Measurements from ENCODE around the gene COX7A2L.

Gene COX7A2L

DNA sequence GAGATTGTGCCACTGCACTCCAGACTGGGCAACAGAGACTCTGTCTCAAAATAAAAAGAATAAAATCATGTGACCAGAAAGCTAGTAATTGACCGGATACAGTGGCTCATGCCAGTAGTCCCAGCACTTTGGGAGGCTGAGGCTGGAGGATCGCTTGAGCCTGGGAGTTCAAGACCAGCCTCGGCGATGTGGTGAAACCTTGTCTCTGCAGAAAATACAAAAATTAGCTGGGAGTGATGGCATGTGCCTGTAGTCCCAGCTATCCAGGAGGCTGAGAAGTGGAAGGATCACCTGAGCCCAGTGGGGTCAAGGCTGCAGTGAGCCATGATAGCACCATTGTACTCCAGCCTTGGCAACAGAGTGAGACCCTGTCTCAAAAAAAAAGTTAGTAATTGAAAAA lies 36.8 kb downstream of the COX7A2L start:
- no peak overlapping the region for H3K4me3 ChIP-seq (ENCODE audit: low read depth, low read length)
- no peak overlapping the region for H3K9ac ChIP-seq (ENCODE audit: low read depth, low read length)
- H3K36me3 ChIP-seq (ENCODE audit: control insufficient read depth, insufficient read depth, low read length) = no peaks in the 10 kb centered on the region
- H3K4me1 ChIP-seq (ENCODE audit: control insufficient read depth, insufficient read depth, low read length) = no peaks in the 10 kb centered on the region
- no peaks in the 10 kb centered on the region for H3K9me3 ChIP-seq (ENCODE audit: control insufficient read depth, insufficient read depth, low read length)
- no peaks in the 10 kb centered on the region for H3K27me3 ChIP-seq (ENCODE audit: control insufficient read depth, insufficient read depth, low read length)

DNA sequence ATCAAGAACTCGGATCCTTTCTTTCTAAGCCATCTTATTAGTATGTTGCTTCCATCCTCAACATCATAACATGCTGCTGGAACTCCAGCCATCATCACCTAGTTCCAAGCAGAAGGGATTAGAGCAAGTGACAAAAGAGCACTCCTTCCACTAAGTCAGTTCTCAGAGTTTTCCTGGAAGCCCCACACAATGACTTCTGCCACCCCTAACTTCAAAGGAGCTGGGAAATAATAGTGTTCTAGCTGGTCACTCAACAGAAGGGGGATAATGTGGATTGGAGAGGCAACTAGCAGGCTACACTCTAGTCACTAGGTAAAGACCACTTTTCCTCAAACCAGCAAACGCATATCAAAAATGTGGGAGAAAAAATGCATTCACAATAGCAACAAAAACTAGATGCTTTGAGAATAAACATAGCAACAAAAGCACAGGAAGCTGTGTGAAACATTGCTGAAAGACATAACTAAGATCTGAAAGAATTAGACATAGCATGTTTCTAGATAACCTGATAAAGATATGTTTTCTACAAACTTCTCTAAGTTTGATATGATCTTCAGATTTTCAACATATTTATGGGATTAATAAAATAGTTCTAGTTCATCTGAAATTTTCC lies 39.5 kb downstream of the COX7A2L start:
- Histone ChIP-seq H3K27me3 (ENCODE audit: control insufficient read depth, insufficient read depth, low read length) (no peaks in the 10 kb centered on the region), H3K9ac (ENCODE audit: low read depth, low read length) (no peak overlapping the region), H3K4me3 (ENCODE audit: low read depth, low read length) (no peak overlapping the region), H3K4me1 (ENCODE audit: control insufficient read depth, insufficient read depth, low read length) (no peaks in the 10 kb centered on the region), H3K9me3 (ENCODE audit: control insufficient read depth, insufficient read depth, low read length) (no peaks in the 10 kb centered on the region), H3K36me3 (ENCODE audit: control insufficient read depth, insufficient read depth, low read length) (peaks cover 2% of the 10 kb centered on the region)

DNA sequence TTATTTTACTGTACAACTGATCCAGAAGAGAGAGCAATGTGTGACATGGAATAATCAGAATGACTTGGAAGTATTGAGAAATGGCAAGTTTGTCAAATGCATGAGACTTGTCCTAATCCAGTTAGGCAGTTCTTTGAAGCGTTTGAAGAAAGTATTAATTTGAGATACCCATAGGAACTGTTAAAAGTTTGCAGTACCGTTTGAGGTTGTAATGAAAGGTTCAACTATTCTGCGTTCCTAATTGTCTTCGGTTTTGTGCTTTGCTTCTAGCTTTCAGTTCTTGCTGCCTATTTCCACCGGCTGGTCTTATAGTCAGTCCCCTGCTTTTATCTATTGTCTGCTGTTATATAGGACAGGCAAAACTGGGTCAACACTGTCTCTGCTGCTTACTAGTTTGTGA lies 41.8 kb downstream of the COX7A2L start:
- Histone ChIP-seq H3K4me3 (ENCODE audit: low read depth, low read length) (no peak overlapping the region), H3K4me1 (ENCODE audit: control insufficient read depth, insufficient read depth, low read length) (no peaks in the 10 kb centered on the region), H3K36me3 (ENCODE audit: control insufficient read depth, insufficient read depth, low read length) (peaks cover 2% of the 10 kb centered on the region), H3K9ac (ENCODE audit: low read depth, low read length) (no peak overlapping the region), H3K27me3 (ENCODE audit: control insufficient read depth, insufficient read depth, low read length) (no peaks in the 10 kb centered on the region), H3K9me3 (ENCODE audit: control insufficient read depth, insufficient read depth, low read length) (no peaks in the 10 kb centered on the region)

DNA sequence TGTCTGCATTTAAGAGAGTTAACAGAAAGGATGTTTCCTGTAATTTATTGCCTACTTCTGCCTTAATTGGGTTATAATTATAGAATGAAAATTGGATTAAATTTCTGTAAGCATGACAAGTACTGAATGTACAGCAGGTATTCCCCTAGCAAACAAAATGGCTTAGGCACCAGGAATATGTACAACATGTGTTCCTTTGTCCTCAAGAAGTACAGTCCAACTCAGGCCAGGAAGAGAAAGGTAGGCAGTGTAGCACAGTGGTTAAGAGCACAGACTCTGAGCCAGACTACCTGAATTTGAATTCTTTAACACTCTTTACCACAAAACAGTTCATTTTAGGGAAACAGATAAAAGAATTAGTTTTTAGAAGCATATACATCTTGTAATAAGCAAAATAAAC lies 43.1 kb downstream of the COX7A2L start:
- no peaks in the 10 kb centered on the region for H3K4me1 ChIP-seq (ENCODE audit: control insufficient read depth, insufficient read depth, low read length)
- no peak overlapping the region for H3K9ac ChIP-seq (ENCODE audit: low read depth, low read length)
- H3K36me3 ChIP-seq (ENCODE audit: control insufficient read depth, insufficient read depth, low read length) = peaks cover 2% of the 10 kb centered on the region

DNA sequence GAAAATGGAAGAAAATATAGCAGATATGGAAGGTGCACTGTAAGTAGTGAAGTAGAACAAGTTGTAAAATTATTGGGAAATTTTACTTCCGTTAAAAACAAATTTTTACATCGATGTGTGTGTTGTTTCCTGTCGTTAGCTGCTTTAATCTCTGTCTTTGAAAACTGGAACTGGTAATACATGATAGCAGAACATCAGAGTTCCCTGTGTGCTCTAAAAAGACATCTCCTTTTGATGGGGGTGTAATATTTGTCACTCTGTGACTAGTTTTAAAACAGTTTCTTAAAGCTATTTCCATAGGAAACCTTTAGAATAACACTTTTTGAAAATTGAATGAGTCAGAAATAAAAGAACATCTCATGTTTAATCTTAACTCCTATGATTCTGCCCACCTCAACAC lies 43.5 kb downstream of the COX7A2L start:
- no peak overlapping the region for H3K4me3 ChIP-seq (ENCODE audit: low read depth, low read length)
- H3K9me3 ChIP-seq (ENCODE audit: control insufficient read depth, insufficient read depth, low read length) = no peaks in the 10 kb centered on the region
- no peaks in the 10 kb centered on the region for H3K27me3 ChIP-seq (ENCODE audit: control insufficient read depth, insufficient read depth, low read length)
- H3K9ac ChIP-seq (ENCODE audit: low read depth, low read length) = no peak overlapping the region
- peaks cover 2% of the 10 kb centered on the region for H3K36me3 ChIP-seq (ENCODE audit: control insufficient read depth, insufficient read depth, low read length)
- H3K4me1 ChIP-seq (ENCODE audit: control insufficient read depth, insufficient read depth, low read length) = no peaks in the 10 kb centered on the region

More for the DNA sequence above, 43.1 kb downstream of the COX7A2L start:
- H3K4me3 ChIP-seq (ENCODE audit: low read depth, low read length) = no peak overlapping the region
- no peaks in the 10 kb centered on the region for H3K27me3 ChIP-seq (ENCODE audit: control insufficient read depth, insufficient read depth, low read length)
- H3K9me3 ChIP-seq (ENCODE audit: control insufficient read depth, insufficient read depth, low read length) = no peaks in the 10 kb centered on the region

DNA sequence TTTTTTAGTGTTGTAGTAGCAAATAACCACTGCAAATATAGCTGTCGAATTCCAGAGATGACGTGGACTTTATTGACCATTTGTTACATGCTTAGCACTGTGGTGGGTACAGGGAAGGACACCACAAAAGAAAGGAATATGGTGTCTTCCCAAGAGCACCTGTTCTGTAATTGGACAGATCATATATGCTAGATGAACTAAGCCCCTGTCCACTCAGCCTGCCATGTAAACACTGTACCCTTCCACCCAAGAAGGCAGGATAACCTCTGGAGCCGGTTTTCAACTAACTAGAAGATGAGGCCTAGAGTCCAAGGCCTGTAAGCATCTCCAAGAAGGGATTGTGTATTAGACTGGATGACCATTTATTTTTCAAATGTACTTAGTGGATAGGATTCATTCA lies 44.1 kb downstream of the COX7A2L start:
- H3K27me3 ChIP-seq (ENCODE audit: control insufficient read depth, insufficient read depth, low read length) = no peaks in the 10 kb centered on the region
- H3K36me3 ChIP-seq (ENCODE audit: control insufficient read depth, insufficient read depth, low read length) = peaks cover 2% of the 10 kb centered on the region
- H3K4me3 ChIP-seq (ENCODE audit: low read depth, low read length) = no peak overlapping the region
- no peak overlapping the region for H3K9ac ChIP-seq (ENCODE audit: low read depth, low read length)
- no peaks in the 10 kb centered on the region for H3K9me3 ChIP-seq (ENCODE audit: control insufficient read depth, insufficient read depth, low read length)
- no peaks in the 10 kb centered on the region for H3K4me1 ChIP-seq (ENCODE audit: control insufficient read depth, insufficient read depth, low read length)

DNA sequence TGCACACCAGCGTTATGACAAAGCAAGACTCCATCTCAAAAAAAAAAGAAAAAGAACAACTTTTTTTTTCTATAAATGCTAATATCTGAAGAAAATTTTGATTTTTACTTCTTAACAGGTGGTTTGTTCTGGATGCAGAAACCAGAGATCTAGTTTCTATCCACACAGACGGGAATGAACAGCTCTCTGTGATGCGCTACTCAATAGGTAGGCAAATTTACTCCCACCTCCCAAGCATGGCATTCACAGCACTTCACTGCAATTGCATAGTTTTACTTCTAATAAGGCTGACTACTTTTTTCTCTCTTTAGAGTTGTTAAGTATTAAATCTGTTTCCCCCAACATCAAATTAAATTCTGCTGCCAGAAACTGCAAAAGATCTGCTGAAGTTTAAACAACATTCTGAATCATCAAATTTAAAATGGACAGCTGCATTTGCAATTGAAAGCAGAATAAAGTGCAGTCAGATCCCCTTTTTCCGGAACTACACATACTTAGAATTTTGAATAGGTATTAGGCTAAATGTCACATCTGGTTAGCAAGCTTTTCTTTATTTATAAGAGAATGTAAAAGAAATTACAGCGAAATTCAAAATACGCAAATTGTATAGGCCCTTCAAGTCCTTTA lies 45.1 kb downstream of the COX7A2L start:
- Histone ChIP-seq H3K36me3 (ENCODE audit: control insufficient read depth, insufficient read depth, low read length) (peaks cover 2% of the 10 kb centered on the region), H3K27me3 (ENCODE audit: control insufficient read depth, insufficient read depth, low read length) (no peaks in the 10 kb centered on the region)

DNA sequence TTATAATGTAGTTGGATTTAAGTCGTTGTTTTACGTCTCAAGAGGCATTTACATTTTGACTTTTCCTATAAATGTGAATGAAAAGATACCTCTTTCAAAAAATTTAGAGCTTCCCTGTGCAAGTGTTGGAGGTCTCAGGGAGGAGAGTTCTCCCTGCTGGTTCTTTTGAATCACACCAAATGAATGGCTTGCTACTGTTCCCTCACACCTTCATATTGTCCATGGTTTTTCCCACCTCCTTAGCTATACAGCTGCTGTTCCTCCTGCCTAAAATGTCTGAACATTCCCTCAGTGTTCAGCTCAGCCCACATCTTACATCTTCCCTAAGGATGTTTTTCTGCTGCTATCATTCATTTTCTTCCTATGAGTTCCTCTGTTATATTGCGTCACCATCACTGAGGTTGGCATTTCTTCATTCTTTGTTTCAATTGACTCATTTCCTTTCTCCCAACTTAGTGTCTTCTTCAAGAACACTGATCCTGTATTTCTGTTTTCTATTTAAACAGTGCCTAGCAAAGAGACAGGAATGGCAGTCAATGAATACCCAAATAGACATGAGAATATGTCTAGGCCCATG lies 46.0 kb downstream of the COX7A2L start:
- Histone ChIP-seq H3K9me3 (ENCODE audit: control insufficient read depth, insufficient read depth, low read length) (no peaks in the 10 kb centered on the region), H3K36me3 (ENCODE audit: control insufficient read depth, insufficient read depth, low read length) (peaks cover 2% of the 10 kb centered on the region), H3K9ac (ENCODE audit: low read depth, low read length) (no peak overlapping the region), H3K4me3 (ENCODE audit: low read depth, low read length) (no peak overlapping the region), H3K27me3 (ENCODE audit: control insufficient read depth, insufficient read depth, low read length) (no peaks in the 10 kb centered on the region), H3K4me1 (ENCODE audit: control insufficient read depth, insufficient read depth, low read length) (no peaks in the 10 kb centered on the region)

More for the DNA sequence above, 45.1 kb downstream of the COX7A2L start:
- no peaks in the 10 kb centered on the region for H3K9me3 ChIP-seq (ENCODE audit: control insufficient read depth, insufficient read depth, low read length)
- H3K4me1 ChIP-seq (ENCODE audit: control insufficient read depth, insufficient read depth, low read length) = no peaks in the 10 kb centered on the region
- H3K9ac ChIP-seq (ENCODE audit: low read depth, low read length) = no peak overlapping the region
- no peak overlapping the region for H3K4me3 ChIP-seq (ENCODE audit: low read depth, low read length)

DNA sequence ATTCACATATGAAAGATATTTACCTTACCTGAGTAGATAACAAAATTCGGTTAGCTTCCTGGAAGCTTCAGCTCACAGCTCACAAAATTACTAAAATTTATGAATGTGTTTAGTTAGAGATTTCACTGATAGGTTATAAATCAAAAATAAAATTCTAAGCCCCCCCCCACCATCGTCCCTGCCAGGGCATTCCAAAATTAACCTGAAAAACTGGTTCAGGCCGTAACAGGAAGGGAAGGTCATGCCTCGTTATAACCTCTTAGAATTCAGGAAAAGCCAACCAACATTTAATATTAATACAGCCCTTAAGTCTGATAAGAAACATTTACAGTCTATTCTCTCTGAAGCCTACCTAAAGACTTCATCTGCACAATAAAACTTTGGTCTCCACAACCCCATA lies 48.9 kb downstream of the COX7A2L start:
- H3K4me3 ChIP-seq (ENCODE audit: low read depth, low read length) = no peak overlapping the region
- H3K27me3 ChIP-seq (ENCODE audit: control insufficient read depth, insufficient read depth, low read length) = no peaks in the 10 kb centered on the region
- peaks cover 5% of the 10 kb centered on the region for H3K36me3 ChIP-seq (ENCODE audit: control insufficient read depth, insufficient read depth, low read length)
- no peak overlapping the region for H3K9ac ChIP-seq (ENCODE audit: low read depth, low read length)
- no peaks in the 10 kb centered on the region for H3K4me1 ChIP-seq (ENCODE audit: control insufficient read depth, insufficient read depth, low read length)
- H3K9me3 ChIP-seq (ENCODE audit: control insufficient read depth, insufficient read depth, low read length) = no peaks in the 10 kb centered on the region

DNA sequence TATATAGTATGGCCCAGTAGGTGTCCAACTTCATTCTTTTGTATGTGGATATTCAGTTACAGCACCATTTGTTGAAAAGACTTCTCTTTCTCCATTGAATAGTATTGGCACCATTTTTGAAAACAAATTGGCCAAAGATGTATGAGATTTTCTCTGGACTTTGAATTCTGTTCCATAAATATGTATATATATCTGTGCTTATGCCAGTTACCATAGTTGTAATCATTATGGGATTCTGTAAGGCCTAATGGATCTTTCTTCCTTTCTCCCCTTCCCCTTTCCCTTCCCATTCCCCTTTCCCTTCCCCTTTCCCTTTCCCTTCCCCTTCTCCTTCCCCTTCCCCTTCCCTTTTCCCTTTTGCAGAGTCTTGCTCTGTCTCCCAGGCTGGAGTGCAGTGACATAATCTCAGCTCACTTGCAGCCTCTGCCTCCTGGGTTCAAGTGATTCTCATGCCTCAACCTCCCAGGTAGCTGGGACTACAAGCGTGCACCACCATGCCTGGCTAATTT lies 51.0 kb downstream of the COX7A2L start:
- Histone ChIP-seq H3K27me3 (ENCODE audit: control insufficient read depth, insufficient read depth, low read length) (no peaks in the 10 kb centered on the region), H3K9ac (ENCODE audit: low read depth, low read length) (no peak overlapping the region), H3K9me3 (ENCODE audit: control insufficient read depth, insufficient read depth, low read length) (no peaks in the 10 kb centered on the region), H3K4me3 (ENCODE audit: low read depth, low read length) (no peak overlapping the region), H3K4me1 (ENCODE audit: control insufficient read depth, insufficient read depth, low read length) (no peaks in the 10 kb centered on the region), H3K36me3 (ENCODE audit: control insufficient read depth, insufficient read depth, low read length) (peaks cover 3% of the 10 kb centered on the region)

DNA sequence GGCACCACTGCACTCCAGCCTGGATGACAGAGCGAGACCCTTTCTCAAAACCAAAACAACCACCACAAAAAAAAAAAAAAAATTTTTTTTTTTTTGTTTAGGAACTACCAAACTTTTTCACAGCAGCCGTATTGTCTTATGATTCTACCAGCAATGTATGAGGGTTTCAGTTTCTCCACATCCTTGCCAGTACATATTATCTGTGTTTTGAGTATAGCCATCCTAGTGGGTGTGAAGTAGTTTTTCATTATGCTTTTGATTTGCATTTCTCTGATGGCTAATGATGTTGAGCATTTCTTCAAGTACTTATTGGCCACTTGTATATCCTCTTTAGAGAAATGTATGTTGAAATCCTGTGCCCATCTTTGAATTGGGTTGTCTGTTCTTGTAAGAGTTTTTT lies 51.7 kb downstream of the COX7A2L start:
- peaks cover 3% of the 10 kb centered on the region for H3K36me3 ChIP-seq (ENCODE audit: control insufficient read depth, insufficient read depth, low read length)

DNA sequence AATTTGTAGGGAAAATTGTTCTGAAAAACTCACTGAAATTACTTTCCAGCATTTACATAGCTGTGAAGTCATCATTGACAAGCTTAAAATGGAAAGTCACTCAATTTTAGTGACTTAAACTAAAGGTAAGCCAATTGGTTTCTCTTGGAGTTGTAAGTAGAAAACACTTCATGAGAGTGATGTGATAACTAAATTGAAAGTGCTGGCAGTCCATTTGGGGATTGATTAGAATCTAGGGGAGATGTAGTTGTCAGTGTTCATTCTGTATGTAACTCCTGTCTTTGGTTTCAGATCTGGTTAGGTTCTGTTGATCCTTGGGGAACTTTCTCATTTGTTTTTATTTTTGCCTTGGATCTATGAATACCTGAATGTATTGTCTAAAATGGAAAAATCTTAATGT lies 53.8 kb downstream of the COX7A2L start:
- H3K9me3 ChIP-seq (ENCODE audit: control insufficient read depth, insufficient read depth, low read length) = no peaks in the 10 kb centered on the region
- H3K4me3 ChIP-seq (ENCODE audit: low read depth, low read length) = no peak overlapping the region
- no peak overlapping the region for H3K9ac ChIP-seq (ENCODE audit: low read depth, low read length)
- H3K27me3 ChIP-seq (ENCODE audit: control insufficient read depth, insufficient read depth, low read length) = no peaks in the 10 kb centered on the region
- H3K4me1 ChIP-seq (ENCODE audit: control insufficient read depth, insufficient read depth, low read length) = no peaks in the 10 kb centered on the region
- H3K36me3 ChIP-seq (ENCODE audit: control insufficient read depth, insufficient read depth, low read length) = peaks cover 8% of the 10 kb centered on the region

More for the DNA sequence above, 51.7 kb downstream of the COX7A2L start:
- Histone ChIP-seq H3K4me3 (ENCODE audit: low read depth, low read length) (no peak overlapping the region), H3K27me3 (ENCODE audit: control insufficient read depth, insufficient read depth, low read length) (no peaks in the 10 kb centered on the region), H3K9me3 (ENCODE audit: control insufficient read depth, insufficient read depth, low read length) (no peaks in the 10 kb centered on the region), H3K9ac (ENCODE audit: low read depth, low read length) (no peak overlapping the region), H3K4me1 (ENCODE audit: control insufficient read depth, insufficient read depth, low read length) (no peaks in the 10 kb centered on the region)
